ENCODE results near the gene EIF5A. TPM values are rescaled to one million over a fixed set of nuclear protein-coding genes. Genes with fewer than 3 reads are reported as not detected.

The EIF5A gene
- polyA plus RNA-seq, 1 experiment: 556 TPM

GRCh38 chr17:7263801-7264078 is 43.7 kb upstream of the EIF5A start:
- POLR2A ChIA-PET: no interaction called here
- no peak overlapping the region for H3K4me3 ChIP-seq (ENCODE audit: low read depth, low read length)
- CTCF ChIA-PET: interaction anchor here (0.6 kb wide), 1 partner anchor 1389 kb away, joined by 3 read pairs; no protein-coding TSS in a partner anchor
- DNase-seq (ENCODE audit: low read depth): no peak
- H3K27me3 ChIP-seq (ENCODE audit: control insufficient read depth, insufficient read depth, low read length): no peaks in the 10 kb centered on the region
- TF ChIP-seq CTCF (IDR thresholded peaks at IDR 0.05; ENCODE audit: insufficient read depth, low read depth, low read length): no peak
- H3K36me3 ChIP-seq (ENCODE audit: control insufficient read depth, insufficient read depth, low read length): peaks cover 1% of the 10 kb centered on the region; the same call in 1 of the 2 replicates

GRCh38 chr17:7266784-7267183 is 40.6 kb upstream of the EIF5A start:
- no peak for DNase-seq (ENCODE audit: low read depth)
- Histone ChIP-seq H3K4me3 (ENCODE audit: low read depth, low read length) (no peak overlapping the region), H3K36me3 (ENCODE audit: control insufficient read depth, insufficient read depth, low read length) (no peaks in the 10 kb centered on the region), H3K27me3 (ENCODE audit: control insufficient read depth, insufficient read depth, low read length) (no peaks in the 10 kb centered on the region)
- POLR2A ChIA-PET: no interaction called here
- CTCF ChIA-PET: interaction anchor here (1.9 kb wide), 1 partner anchor 14 kb away, joined by 7 read pairs; the partner anchor contains the start of gene SLC2A4
- no peak for TF ChIP-seq CTCF (IDR thresholded peaks at IDR 0.05; ENCODE audit: insufficient read depth, low read depth, low read length)

GRCh38 chr17:7279448-7279847 is 28.0 kb upstream of the EIF5A start:
- no peak for TF ChIP-seq CTCF (IDR thresholded peaks at IDR 0.05; ENCODE audit: insufficient read depth, low read depth, low read length)
- Histone ChIP-seq H3K4me3 (ENCODE audit: low read depth, low read length) (no peak overlapping the region), H3K36me3 (ENCODE audit: control insufficient read depth, insufficient read depth, low read length) (no peaks in the 10 kb centered on the region), H3K27me3 (ENCODE audit: control insufficient read depth, insufficient read depth, low read length) (peaks cover 6% of the 10 kb centered on the region)
- ChIA-PET POLR2A (no interaction called here), CTCF (interaction anchor here (1.1 to 6.9 kb wide), 3 partner anchors 17 to 60 kb away, joined by 3 to 51 read pairs (median 3); partner anchors contain the start of genes ACADVL and DLG4)
- no peak for DNase-seq (ENCODE audit: low read depth)

- no peaks in the 10 kb centered on the region for H3K36me3 ChIP-seq (ENCODE audit: control insufficient read depth, insufficient read depth, low read length)
- CTCF ChIA-PET: interaction anchor here (0.6 to 6.9 kb wide), 11 partner anchors 11 to 280 kb away, joined by 3 to 51 read pairs (median 4); partner anchors contain the start of genes ACADVL and DLG4
- TF ChIP-seq CTCF (IDR thresholded peaks at IDR 0.05; ENCODE audit: insufficient read depth, low read depth, low read length): peak; percentile 82
- POLR2A ChIA-PET: interaction anchor here (0.6 kb wide), 1 partner anchor 263 kb away, joined by 5 read pairs; no protein-coding TSS in a partner anchor
- H3K4me3 ChIP-seq (ENCODE audit: low read depth, low read length): peak overlapping the region; percentile 48
- H3K27me3 ChIP-seq (ENCODE audit: control insufficient read depth, insufficient read depth, low read length): peaks cover 6% of the 10 kb centered on the region
- DNase-seq (ENCODE audit: low read depth): no peak
These were observed 26.8 kb upstream of the EIF5A start for GRCh38 chr17:7280519-7281073.

DNA sequence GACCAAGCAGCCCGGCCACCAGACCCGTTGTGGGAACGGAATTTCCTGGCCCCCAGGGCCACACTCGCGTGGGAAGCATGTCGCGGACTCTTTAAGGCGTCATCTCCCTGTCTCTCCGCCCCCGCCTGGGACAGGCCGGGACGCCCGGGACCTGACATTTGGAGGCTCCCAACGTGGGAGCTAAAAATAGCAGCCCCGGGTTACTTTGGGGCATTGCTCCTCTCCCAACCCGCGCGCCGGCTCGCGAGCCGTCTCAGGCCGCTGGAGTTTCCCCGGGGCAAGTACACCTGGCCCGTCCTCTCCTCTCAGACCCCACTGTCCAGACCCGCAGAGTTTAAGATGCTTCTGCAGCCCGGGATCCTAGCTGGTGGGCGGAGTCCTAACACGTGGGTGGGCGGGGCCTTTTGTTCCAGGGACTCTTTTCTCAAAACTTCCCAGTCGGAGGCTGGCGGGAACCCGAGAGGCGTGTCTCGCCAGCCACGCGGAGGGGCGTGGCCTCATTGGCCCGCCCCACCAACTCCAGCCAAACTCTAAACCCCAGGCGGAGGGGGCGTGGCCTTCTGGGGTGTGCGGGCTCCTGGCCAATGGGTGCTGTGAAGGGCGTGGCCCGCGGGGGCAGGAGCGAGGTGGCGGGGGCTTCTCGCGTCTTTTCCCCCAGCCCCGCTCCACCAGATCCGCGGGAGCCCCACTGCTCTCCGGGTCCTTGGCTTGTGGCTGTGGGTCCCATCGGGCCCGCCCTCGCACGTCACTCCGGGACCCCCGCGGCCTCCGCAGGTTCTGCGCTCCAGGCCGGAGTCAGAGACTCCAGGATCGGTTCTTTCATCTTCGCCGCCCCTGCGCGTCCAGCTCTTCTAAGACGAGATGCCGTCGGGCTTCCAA is 26.1 kb upstream of the EIF5A start, which contains the start of gene SLC2A4:
Gene SLC2A4, plus strand, starts transcription at position 645 of the 879 bp plus-strand sequence. Its CDS starts 217 bp downstream, at position 862.
- no peaks in the 10 kb centered on the region for H3K36me3 ChIP-seq (ENCODE audit: control insufficient read depth, insufficient read depth, low read length)
- peak within 1 kb of the TSS; percentile 48 for H3K4me3 ChIP-seq (ENCODE audit: low read depth, low read length)
- CTCF ChIA-PET: interaction anchor here (0.6 to 6.9 kb wide), 11 partner anchors 11 to 279 kb away, joined by 3 to 51 read pairs (median 4); no protein-coding TSS in a partner anchor
- H3K27me3 ChIP-seq (ENCODE audit: control insufficient read depth, insufficient read depth, low read length): peaks cover 11% of the 10 kb centered on the region
- POLR2A ChIA-PET: interaction anchor here (0.6 kb wide), 1 partner anchor 264 kb away, joined by 5 read pairs; no protein-coding TSS in a partner anchor
- no peak for TF ChIP-seq CTCF (IDR thresholded peaks at IDR 0.05; ENCODE audit: insufficient read depth, low read depth, low read length)
- DNase-seq (ENCODE audit: low read depth): peak; percentile 63
